LNCAP (cell line): Measurements from ENCODE around the gene ZNG1A.
"Not testable (repeated sequence)": the region's sequence is repeated elsewhere in the genome, so short reads cannot be mapped to it uniquely, and the experiment has no call there.

Experiments used
- CTCF ChIP-seq: fragments of 450-650 bp; IDR thresholded peaks from 2 replicates; pipeline ENCODE4 v1.5.1; 2017; ENCODE audit warnings: mild to moderate bottlenecking

Gene ZNG1A

GRCh38 chr9:178970-179383 is at the start of gene ZNG1A:
Gene ZNG1A (minus strand): TSS chr9:179056. CDS start chr9:178969, 87 bp downstream.
- not testable (repeated sequence) for TF ChIP-seq CTCF

GRCh38 chr9:227860-228259 is 49.0 kb upstream of the ZNG1A start:
- TF ChIP-seq CTCF, result no peak

- no peak for TF ChIP-seq CTCF
Measured at GRCh38 chr9:224582-225520, 46.0 kb upstream of the ZNG1A start.

GRCh38 chr9:224026-224425 is 45.2 kb upstream of the ZNG1A start:
- TF ChIP-seq CTCF, result no peak

GRCh38 chr9:223152-223551 is 44.3 kb upstream of the ZNG1A start:
- TF ChIP-seq CTCF, result no peak

- TF ChIP-seq CTCF, result no peak
Measured at GRCh38 chr9:221989-222776, 43.3 kb upstream of the ZNG1A start.

- no peak for TF ChIP-seq CTCF
Measured at GRCh38 chr9:219670-220365, 41.0 kb upstream of the ZNG1A start.
